Naive thymus-derived CD4-positive, alpha-beta T cell (primary cell): ENCODE data around the gene CERS2. TPM values are rescaled to one million over a fixed set of nuclear protein-coding genes. Genes with fewer than 3 reads are reported as not detected.

Experiments used
- ATAC-seq: fragments of 150-1000 bp; cut with Tn5 transposase; 2 replicates; pipeline ENCODE4 v1.10.0; 2021; ENCODE audit warnings: mild to moderate bottlenecking, moderate library complexity
- CTCF ChIA-PET: fragments of 350-600 bp; sonication (Branson Sonifier 250); formaldehyde crosslinking; loops from one replicate; lab custom pipeline; 2021; ENCODE audit warnings: antibody characterized with exemption; lab: Charles Lee
- POLR2A ChIA-PET: fragments of 350-600 bp; sonication (Branson Sonifier 250); formaldehyde crosslinking; loops from one replicate; lab custom pipeline; 2021; ENCODE audit warnings: antibody characterized with exemption, inconsistent platforms; lab: Charles Lee
- DNase-seq, 9 donors: peaks; one replicate each; pipeline versions ENCODE4 v3.0.0 to v3.0.0-alpha.2; 2020 to 2022; ENCODE audit warnings: mixed read lengths in 1 of 9
- H3K27ac ChIP-seq: one replicate; pipeline ENCODE4 v1.7.0; 2013; ENCODE audit warnings: mild to moderate bottlenecking, low read depth, low read length, moderate library complexity
- H3K27me3 ChIP-seq, 2 donors: one replicate each; pipeline ENCODE4 v1.7.0; 2013; ENCODE audit warnings: low read length in 2 of 2, mild to moderate bottlenecking in 2 of 2, moderate library complexity in 2 of 2; ENCODE audit not compliant: control insufficient read depth in 2 of 2, insufficient read depth in 2 of 2
- H3K36me3 ChIP-seq, 3 experiments: 1 replicate in 2 of 3; 2 replicates in 1 of 3; pipeline ENCODE4 v1.7.0; 2013; ENCODE audit warnings: low read length in 3 of 3, mild to moderate bottlenecking in 3 of 3, moderate library complexity in 1 of 3; ENCODE audit not compliant: insufficient read depth in 3 of 3, control insufficient read depth in 2 of 3
- H3K4me1 ChIP-seq, 2 donors: one replicate each; pipeline ENCODE4 v1.7.0; 2013; ENCODE audit warnings: low read length in 2 of 2, mild to moderate bottlenecking in 2 of 2, moderate library complexity in 1 of 2; ENCODE audit not compliant: control insufficient read depth in 2 of 2, insufficient read depth in 2 of 2
- H3K4me3 ChIP-seq: 2 replicates; pipeline ENCODE4 v1.7.0; 2013; ENCODE audit warnings: mild to moderate bottlenecking, low read length
- H3K9me3 ChIP-seq, 3 experiments: 1 replicate in 2 of 3; 2 replicates in 1 of 3; pipeline ENCODE4 v1.7.0; 2013; ENCODE audit warnings: low read length in 3 of 3; ENCODE audit not compliant: control insufficient read depth in 2 of 3
- H3K27ac Mint-ChIP-seq, 9 donors: one replicate each; pipeline ENCODE4 v1.8.0; 2020 to 2022; ENCODE audit warnings: mixed read lengths in 9 of 9, mild to moderate bottlenecking in 8 of 9, moderate library complexity in 5 of 9, inconsistent platforms in 2 of 9
- H3K27me3 Mint-ChIP-seq, 5 donors: one replicate each; pipeline ENCODE4 v1.8.0; 2021 to 2022; ENCODE audit warnings: mixed read lengths in 5 of 5, mild to moderate bottlenecking in 1 of 5
- H3K36me3 Mint-ChIP-seq, 5 donors: one replicate each; pipeline ENCODE4 v1.8.0; 2020 to 2022; ENCODE audit warnings: mixed read lengths in 5 of 5, mild to moderate bottlenecking in 3 of 5, inconsistent platforms in 1 of 5
- H3K4me1 Mint-ChIP-seq, 7 donors: one replicate each; pipeline ENCODE4 v1.8.0; 2020 to 2022; ENCODE audit warnings: mixed read lengths in 7 of 7, mild to moderate bottlenecking in 3 of 7, inconsistent platforms in 1 of 7
- H3K4me3 Mint-ChIP-seq, 10 donors: one replicate each; pipeline ENCODE4 v1.8.0; 2020 to 2022; ENCODE audit warnings: mild to moderate bottlenecking in 10 of 10, mixed read lengths in 10 of 10, moderate library complexity in 6 of 10, inconsistent platforms in 2 of 10
- H3K9me3 Mint-ChIP-seq, 11 donors: one replicate each; pipeline ENCODE4 v1.8.0; 2020 to 2022; ENCODE audit warnings: mixed read lengths in 11 of 11, mild to moderate bottlenecking in 4 of 11, inconsistent platforms in 1 of 11, moderate library complexity in 1 of 11
- intact Hi-C, 2 donors: fragments of 100-400 bp; cut with micrococcal nuclease; formaldehyde crosslinking; loops; one replicate each; pipeline ENCODE4 v1.15.1; 2023
- polyA plus RNA-seq, 2 donors: library from polyadenylated mRNA; unstranded; fragments of 300-500 nt; fragmentation: Illumina TruSeq; gene quantifications; one replicate each; pipeline ENCODE4 v1.2.3, GENCODE V29; 2021
- total RNA-seq, 6 experiments: library from RNA in 5 of 6; stranded (reverse) in 5 of 6; gene quantifications; 1 replicate in 5 of 6; 2 replicates in 1 of 6; pipeline ENCODE4 v1.2.3 and lab custom pipeline; 2021 to 2026

CERS2 gene
- total and polyA plus RNA-seq, 7 experiments from 2014 or later = 101 to 179 (median 136) TPM

DNA sequence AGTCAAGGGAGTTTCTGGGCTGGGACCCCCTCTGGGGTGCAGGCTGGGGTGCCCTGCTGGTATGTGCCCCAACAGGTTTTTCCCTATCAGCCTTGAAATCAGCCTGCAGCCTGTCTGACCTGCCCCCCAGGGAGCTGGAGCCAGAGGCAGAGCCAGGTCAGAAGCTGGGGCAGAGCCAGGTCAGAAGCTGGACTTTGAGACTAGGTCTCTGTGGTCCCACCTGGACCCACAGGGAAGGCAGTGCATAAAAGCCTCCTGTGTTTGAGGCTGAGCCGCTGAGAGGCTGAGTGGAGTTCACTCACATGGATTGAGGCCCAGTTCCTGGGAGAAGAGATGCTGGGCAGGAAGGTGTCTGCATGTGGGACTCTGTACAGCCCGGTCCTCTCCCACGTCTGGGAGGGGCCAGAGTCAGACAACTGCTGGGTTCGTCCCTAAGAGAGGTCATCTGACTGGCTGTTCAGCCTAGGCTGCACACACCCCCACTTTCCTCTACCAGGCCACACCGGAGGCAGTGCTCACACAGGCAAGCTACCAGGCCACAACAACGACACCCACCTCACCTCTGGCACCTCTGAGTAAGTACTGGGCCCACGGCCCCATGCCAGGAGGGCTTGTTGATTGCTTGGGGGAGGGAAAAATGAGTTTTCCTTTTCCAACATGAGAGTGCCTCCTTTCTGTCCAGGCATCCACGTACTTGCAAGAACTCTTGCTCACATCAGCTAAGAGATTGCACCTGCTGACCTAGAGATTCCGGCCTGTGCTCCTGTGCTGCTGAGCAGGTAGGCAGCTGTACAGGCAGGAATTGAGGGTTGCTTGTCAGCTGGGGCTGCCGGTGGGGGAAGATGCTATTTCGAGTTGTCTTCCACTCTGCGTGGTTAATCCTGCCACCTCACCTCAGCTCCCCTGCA is 7.4 kb upstream of the CERS2 start, which contains the start of gene ANXA9:
ANXA9 (plus strand) TSS at position 488 of the 908 bp plus-strand sequence. CDS start 814 bp downstream, outside the sequence.
- CTCF ChIA-PET = interaction anchor here (0.5 to 6.4 kb wide), 3 partner anchors 15 to 411 kb away, joined by 3 to 56 read pairs (median 4); partner anchors contain the start of gene MINDY1
- POLR2A ChIA-PET = interaction anchor here (0.5 to 1.7 kb wide), 5 partner anchors 12 to 795 kb away, joined by 3 to 8 read pairs (median 5); partner anchors contain the start of genes MINDY1 and PRUNE1

DNA sequence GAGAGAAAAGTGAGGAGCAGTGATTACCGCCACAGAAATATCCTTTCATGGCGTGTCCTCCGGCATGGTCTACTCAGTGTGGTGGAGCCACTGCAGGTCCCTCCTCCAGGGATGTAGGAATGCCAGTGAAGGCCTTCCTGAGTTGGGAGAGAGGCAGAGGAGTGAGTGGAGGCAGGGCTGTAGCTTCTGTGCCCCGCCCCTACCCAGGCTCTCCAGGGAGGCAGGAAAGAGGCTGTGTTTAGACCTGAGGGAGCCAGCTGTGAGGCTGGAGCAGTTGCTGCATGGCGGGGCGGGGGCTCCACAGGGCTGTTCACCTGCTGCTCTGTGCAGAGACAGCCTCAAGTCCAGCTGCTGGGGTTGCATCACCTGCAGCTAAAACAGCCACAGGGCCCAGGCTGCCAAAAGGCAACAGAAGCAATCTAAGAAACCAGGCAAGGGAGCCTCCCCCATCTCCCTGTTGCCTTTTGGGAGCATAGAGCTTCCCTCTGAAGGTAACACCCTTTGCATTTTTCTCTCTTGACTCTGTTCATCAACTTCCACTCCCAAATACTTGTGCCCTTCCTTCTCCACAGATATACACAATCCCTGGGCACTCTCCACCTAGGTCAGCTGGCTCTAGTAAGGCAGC is 6.7 kb upstream of the CERS2 start:
- DNase-seq (no peak), ATAC-seq (no peak)
- Histone ChIP-seq H3K9me3 (no peaks in the 10 kb centered on the region), H3K27me3 (no peaks in the 10 kb centered on the region), H3K27ac (no peak overlapping the region), H3K4me1 (peaks cover 19 to 31% of the 10 kb centered on the region in 2 donors), H3K36me3 (no peaks in the 10 kb centered on the region), H3K4me3 (no peak overlapping the region)
- intact Hi-C loops = no loop called here
- Mint-ChIP-seq H3K4me3 (no peak overlapping the region), H3K4me1 (peaks cover 14 to 33% (median 29%) of the 10 kb centered on the region in 7 donors), H3K27ac (no peak overlapping the region), H3K27me3 (no peaks in the 10 kb centered on the region), H3K36me3 (no peaks in the 10 kb centered on the region), H3K9me3 (no peaks in the 10 kb centered on the region)
- ChIA-PET CTCF (interaction anchor here (0.5 to 6.4 kb wide), 6 partner anchors 15 to 410 kb away, joined by 3 to 56 read pairs (median 4); partner anchors contain the start of gene MINDY1), POLR2A (interaction anchor here (0.5 to 1.7 kb wide), 3 partner anchors 14 to 794 kb away, joined by 5 to 8 read pairs (median 7); partner anchors contain the start of gene MINDY1)

More for the DNA sequence above, 7.4 kb upstream of the CERS2 start, which contains the start of gene ANXA9:
- no peaks in the 10 kb centered on the region for H3K27me3 Mint-ChIP-seq
- H3K4me3 Mint-ChIP-seq = no peak within 1 kb of the TSS
- peaks cover 13 to 24% of the 10 kb centered on the region in 2 donors for H3K4me1 ChIP-seq
- no peak within 1 kb of the TSS for H3K27ac ChIP-seq
- no peak within 1 kb of the TSS for H3K4me3 ChIP-seq
- ATAC-seq (no peak), DNase-seq (no peak)
- peaks cover 7 to 25% (median 21%) of the 10 kb centered on the region in 7 donors for H3K4me1 Mint-ChIP-seq
- no peaks in the 10 kb centered on the region for H3K36me3 ChIP-seq
- no peaks in the 10 kb centered on the region for H3K9me3 ChIP-seq
- H3K27ac Mint-ChIP-seq = no peak within 1 kb of the TSS
- intact Hi-C loops = no loop called here
- H3K27me3 ChIP-seq = no peaks in the 10 kb centered on the region
- H3K36me3 Mint-ChIP-seq = no peaks in the 10 kb centered on the region
- H3K9me3 Mint-ChIP-seq = no peaks in the 10 kb centered on the region

- intact Hi-C loops = loop anchor here (1.0 to 10.0 kb wide), 13 partner anchors 14 to 724 kb away; partner anchors contain the start of genes MINDY1 (in 2 of the 2), SETDB1 (in 2 of the 2), TNFAIP8L2 (in 2 of the 2) and ARNT (in 1 of the 2)
- ChIA-PET CTCF (interaction anchor here (0.5 to 6.4 kb wide), 9 partner anchors 11 to 431 kb away, joined by 3 to 56 read pairs (median 4); partner anchors contain the start of gene MINDY1), POLR2A (interaction anchor here (1.5 to 2.2 kb wide), 3 partner anchors 24 to 177 kb away, joined by 3 to 14 read pairs (median 7); partner anchors contain the start of gene TNFAIP8L2)
- no peaks in the 10 kb centered on the region for H3K36me3 Mint-ChIP-seq
- H3K27ac ChIP-seq = peak overlapping the region; percentile 67
- peaks cover 14 to 44% (median 37%) of the 10 kb centered on the region in 7 donors for H3K4me1 Mint-ChIP-seq
- H3K9me3 ChIP-seq = no peaks in the 10 kb centered on the region
- H3K9me3 Mint-ChIP-seq = no peaks in the 10 kb centered on the region
- peak overlapping the region; percentile 39 for H3K4me3 ChIP-seq
- H3K4me1 ChIP-seq = peaks cover 24 to 34% of the 10 kb centered on the region in 2 donors
- peak; percentile 81 for ATAC-seq
- no peaks in the 10 kb centered on the region for H3K27me3 Mint-ChIP-seq
- peak overlapping the region in 9 of 10 donors; percentile 39 to 73 (median 61) for H3K4me3 Mint-ChIP-seq
- peak; percentile 68 to 93 (median 84) for DNase-seq
- no peaks in the 10 kb centered on the region for H3K27me3 ChIP-seq
- peak overlapping the region; percentile 9 to 83 (median 62) for H3K27ac Mint-ChIP-seq
- no peaks in the 10 kb centered on the region for H3K36me3 ChIP-seq
Measured at GRCh38 chr1:150979092-150980056, 4.7 kb upstream of the CERS2 start.

DNA sequence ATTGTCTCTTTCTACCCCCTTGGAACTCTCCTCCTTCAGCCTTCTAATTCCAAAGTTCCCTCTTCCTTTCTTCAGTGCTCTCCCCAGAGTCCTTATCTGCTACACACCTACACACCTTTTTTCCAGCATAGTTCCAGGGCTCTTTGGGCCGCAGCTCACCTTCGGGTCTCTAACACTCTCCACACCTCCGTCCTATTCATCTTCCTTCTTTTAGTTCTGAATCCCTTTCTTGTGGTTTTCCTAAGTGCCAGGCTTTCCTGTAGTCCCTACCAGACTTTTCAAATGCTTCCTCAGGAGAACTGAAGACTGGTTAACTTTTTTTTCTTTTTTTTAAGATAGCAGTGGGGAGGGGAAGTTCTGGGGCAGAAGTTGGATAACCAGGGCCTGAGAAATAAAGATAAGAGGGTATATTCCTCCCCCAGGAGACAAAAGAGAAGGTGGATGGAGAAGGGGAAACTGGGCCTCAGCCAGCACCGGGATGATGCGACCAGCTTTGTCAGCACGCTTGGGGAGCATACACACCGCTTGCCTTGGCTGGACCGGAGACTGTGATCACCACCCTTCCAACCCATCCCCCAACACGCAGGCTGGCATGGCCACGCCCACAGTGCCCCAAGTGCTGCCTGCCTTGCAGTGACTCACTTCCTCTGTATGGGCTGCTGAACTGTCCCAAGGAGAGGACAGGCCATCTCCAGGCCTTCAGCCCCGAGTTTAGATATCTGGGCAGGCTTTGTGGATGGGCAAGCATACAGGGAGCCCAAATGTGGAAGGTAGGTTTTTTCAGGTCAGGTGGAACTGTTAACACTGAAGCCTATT is 2.5 kb upstream of the CERS2 start:
- Histone ChIP-seq H3K4me1 (peaks cover 39 to 50% of the 10 kb centered on the region in 2 donors), H3K36me3 (peaks cover 0 to 4% (median 0%) of the 10 kb centered on the region in 3 experiments), H3K27ac (peak overlapping the region; percentile 43), H3K4me3 (no peak overlapping the region), H3K27me3 (no peaks in the 10 kb centered on the region), H3K9me3 (no peaks in the 10 kb centered on the region)
- H3K36me3 Mint-ChIP-seq = peaks cover 0 to 2% (median 0%) of the 10 kb centered on the region in 5 donors
- ChIA-PET CTCF (interaction anchor here (0.6 to 6.4 kb wide), 5 partner anchors 11 to 89 kb away, joined by 3 to 56 read pairs (median 8); partner anchors contain the start of gene MINDY1), POLR2A (interaction anchor here (0.6 to 5.2 kb wide), 10 partner anchors 25 to 490 kb away, joined by 3 to 31 read pairs (median 4); partner anchors contain the start of genes C1orf56, MINDY1, MLLT11 and SETDB1)
- peaks cover 25 to 61% (median 53%) of the 10 kb centered on the region in 7 donors for H3K4me1 Mint-ChIP-seq
- H3K4me3 Mint-ChIP-seq = peak overlapping the region; percentile 73 to 87 (median 82)
- no peaks in the 10 kb centered on the region for H3K9me3 Mint-ChIP-seq
- ATAC-seq (peak; percentile 68), DNase-seq (peak; percentile 37 to 58 (median 50))
- H3K27ac Mint-ChIP-seq = peak overlapping the region; percentile 57 to 94 (median 87)
- intact Hi-C loops = loop anchor here (5.0 to 10.0 kb wide), 3 partner anchors 280 to 492 kb away; partner anchors contain the start of genes GOLPH3L (in 1 of the 2) and TARS2 (in 1 of the 2)
- H3K27me3 Mint-ChIP-seq = no peaks in the 10 kb centered on the region
